GM12874 (cell line): ENCODE results near the gene AIFM2.

Source experiments
- CTCF ChIP-seq: IDR thresholded peaks from 2 replicates; pipeline ENCODE4 v1.5.1; 2011; ENCODE audit warnings: low read depth, mild to moderate bottlenecking, control low read depth, low read length, moderate library complexity; ENCODE audit not compliant: insufficient read depth

Gene AIFM2

DNA sequence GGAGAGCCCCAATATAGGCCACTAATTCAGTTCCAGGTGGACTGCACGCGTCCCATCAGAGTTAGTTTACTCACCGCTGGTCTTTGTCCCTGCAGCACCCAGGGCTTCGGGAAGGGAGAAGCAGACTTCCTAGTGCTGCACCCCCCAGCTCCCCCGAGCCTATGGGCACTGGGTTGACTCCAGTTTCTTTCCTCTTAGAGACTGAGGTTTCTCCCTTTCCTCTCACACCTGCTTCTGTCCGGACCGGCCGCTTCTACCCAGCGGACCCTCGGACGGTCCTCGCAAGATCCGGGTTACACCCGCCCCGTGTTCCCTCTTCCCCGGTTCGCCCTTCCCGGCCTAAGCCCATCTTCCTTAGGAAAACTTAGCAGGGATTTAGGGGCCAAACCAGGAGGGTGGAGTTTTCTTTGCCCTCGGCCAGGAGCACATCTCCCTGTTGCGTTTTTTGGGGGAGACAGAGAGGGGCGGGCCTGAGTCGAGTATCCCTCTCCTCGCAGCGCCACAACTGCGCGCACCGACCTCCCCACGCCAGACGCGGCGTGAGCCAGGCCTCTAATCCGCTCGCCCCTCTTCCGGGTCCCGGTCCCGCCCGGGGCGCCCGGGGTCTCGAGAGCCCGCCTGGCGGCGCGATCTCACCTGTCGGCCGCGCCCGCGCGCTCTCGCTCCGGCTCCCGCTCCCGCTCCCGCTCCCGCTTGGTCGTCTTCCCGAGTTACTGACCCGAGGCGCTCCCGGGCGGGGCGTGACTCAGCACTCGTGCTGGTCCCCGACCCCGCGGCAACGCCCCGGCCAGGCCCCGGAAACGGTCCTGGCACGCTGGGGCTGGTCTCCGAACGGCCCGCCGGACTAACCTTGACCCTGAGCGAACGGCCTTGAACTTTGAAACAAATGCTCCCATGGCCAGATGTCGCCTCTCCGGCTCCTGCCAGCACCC is at the start of gene AIFM2:
TSS of gene AIFM2 (minus strand) at position 728 of the 932 bp plus-strand sequence. CDS start 8,741 bp downstream, outside the sequence.
- TF ChIP-seq CTCF: peak; percentile 6; the same call in 1 of the 2 replicates

DNA sequence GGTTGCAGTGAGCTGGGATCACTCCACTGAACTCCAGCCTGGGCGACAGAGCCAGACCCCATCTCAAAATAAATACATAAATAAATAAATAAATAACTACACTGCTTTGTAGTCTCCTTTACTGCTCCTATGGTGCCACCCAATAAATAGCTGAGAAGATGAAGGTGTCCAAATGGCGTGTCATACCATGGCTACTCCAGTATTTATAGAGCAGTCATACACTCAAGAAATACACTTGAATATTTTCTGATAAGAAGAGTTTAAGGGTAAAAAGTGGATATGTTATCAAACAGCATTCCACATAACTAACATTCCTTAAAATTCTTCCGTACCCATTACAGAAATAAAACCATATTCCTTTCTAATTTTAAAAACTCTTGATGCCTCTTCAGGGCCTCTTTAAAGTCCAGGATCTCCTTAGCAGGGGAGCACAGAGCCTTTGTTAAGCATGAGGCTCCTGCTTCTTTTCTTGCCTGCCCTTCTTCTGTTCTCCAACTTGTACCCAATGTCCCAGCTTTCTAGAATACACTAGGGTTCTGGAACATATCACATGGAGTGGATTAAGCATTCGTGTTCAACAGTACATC is 45.6 kb upstream of the AIFM2 start:
- TF ChIP-seq CTCF: no peak

DNA sequence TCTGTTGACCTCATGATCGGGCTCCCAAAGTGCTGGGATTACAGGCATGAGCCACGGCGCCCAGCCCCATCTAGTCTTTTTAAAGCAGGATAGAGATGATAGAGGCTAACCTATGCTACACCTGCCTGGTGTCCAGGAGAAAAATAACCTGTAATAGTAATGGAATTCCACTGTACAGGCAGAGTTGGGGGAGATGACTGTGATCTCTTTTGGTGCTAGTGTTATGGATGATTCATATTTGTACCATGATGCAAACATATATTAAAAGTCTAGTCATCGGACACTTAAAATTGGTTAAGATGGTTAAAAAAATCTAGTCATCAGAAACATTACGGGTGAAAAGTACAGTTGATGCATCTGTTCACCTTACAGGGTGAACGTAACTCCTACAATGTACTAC is 43.8 kb upstream of the AIFM2 start:
- TF ChIP-seq CTCF: no peak

GRCh38 chr10:70175516-70175915 is 42.9 kb upstream of the AIFM2 start:
- TF ChIP-seq CTCF: no peak

- no peak for TF ChIP-seq CTCF
Observed at GRCh38 chr10:70174058-70174741, 41.6 kb upstream of the AIFM2 start.

DNA sequence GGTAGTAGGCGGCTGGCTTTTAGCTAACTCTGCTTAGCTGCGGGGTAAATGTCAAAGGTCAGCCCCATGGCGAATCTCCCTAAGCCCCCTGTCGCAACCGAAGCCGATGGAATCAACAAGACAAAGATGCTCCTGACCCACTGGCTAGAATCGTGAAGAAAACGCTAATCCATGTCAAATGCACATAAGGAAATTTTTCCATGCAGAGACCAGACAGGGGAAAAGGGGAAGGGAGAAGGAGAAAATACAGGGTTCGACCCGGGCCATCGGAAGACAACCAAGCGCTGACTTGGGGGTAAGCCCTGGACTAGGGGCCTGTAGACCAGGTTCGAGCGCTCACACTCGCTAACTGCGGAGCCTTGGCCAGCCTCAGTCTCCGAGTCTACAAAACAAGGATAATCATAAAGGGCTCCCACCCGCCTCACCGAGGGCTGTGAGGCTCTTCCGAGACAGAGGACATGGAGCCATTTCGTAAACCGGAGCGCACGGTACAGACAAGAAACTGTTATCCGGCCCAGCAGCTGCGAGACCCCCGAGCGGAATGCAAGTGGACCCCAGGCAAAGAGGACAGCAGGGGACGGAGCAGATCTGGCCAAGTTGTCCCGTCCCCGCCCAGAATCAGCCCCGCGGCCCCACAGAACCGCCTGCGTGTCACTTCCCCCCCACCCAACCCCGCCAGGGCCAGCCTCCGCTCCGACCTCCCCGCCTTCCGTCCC is 37.2 kb upstream of the AIFM2 start:
- no peak for TF ChIP-seq CTCF
